Measurements from ENCODE around the gene POLR1H. TPM values are rescaled to one million over a fixed set of nuclear protein-coding genes. Genes with fewer than 3 reads are reported as not detected.

The POLR1H gene
- total RNA-seq, 1 experiment from 2014 or later = 31.9 TPM

DNA sequence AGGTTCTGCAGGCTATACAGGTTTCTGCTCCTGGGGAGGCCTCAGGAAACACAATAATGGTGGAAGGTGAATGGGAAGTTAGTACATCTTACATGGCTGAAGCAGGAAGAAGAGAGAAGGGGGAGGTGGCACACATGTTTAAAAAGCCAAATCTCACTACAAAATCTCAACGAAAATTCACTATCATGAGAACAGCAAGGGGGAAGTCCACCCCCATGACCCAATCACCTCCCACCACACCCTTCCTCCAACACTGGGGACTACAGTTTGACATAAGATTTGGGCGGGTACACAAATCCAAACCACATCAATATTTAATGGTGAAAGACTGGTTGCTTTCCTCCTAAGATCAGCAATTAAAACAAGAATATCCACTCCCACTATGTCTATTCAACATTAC is 13.8 kb upstream of the POLR1H start:
- no peak overlapping the region for H2BK15ac ChIP-seq (ENCODE audit: low read depth, low read length)
- no peak overlapping the region for H3K9ac ChIP-seq (ENCODE audit: extremely low read depth, insufficient read length, low read length)
- no peak overlapping the region for H3K23ac ChIP-seq (ENCODE audit: insufficient read length, low read depth, low read length)
- no peaks in the 10 kb centered on the region for H3K23me2 ChIP-seq (ENCODE audit: insufficient read length, low read depth, low read length, poor library complexity, severe bottlenecking)
- Mint-ChIP-seq H3K4me3 (no peak overlapping the region), H3K27me3 (ENCODE audit: low read depth) (peaks cover 2% of the 10 kb centered on the region; the same call in 1 of the 2 replicates), H3K27ac (no peak overlapping the region), H3K4me1 (no peaks in the 10 kb centered on the region), H3K9me3 (no peaks in the 10 kb centered on the region), H3K36me3 (ENCODE audit: insufficient read depth in 1 of 3, low read depth in 3 of 3) (no peaks in the 10 kb centered on the region; a peak in 1 of 7 replicates)
- no peaks in the 10 kb centered on the region for H3K79me1 ChIP-seq (ENCODE audit: insufficient read depth, low read depth, low read length, poor library complexity, severe bottlenecking)
- no peak overlapping the region for H2AK5ac ChIP-seq (ENCODE audit: insufficient read length, low read length)
- no peak overlapping the region for H2BK20ac ChIP-seq (ENCODE audit: low read depth, low read length, poor library complexity, severe bottlenecking)
- H3T11ph ChIP-seq (ENCODE audit: low read length) = no peak overlapping the region
- H2AFZ ChIP-seq (ENCODE audit: low read length) = no peak overlapping the region
- no peak overlapping the region for H3K18ac ChIP-seq (ENCODE audit: insufficient read length, low read depth, low read length)
- no peak for DNase-seq
- no peaks in the 10 kb centered on the region for H4K20me1 ChIP-seq (ENCODE audit: control insufficient read depth, insufficient read depth, insufficient read length)
- H3K4ac ChIP-seq (ENCODE audit: low read depth, low read length) = no peak overlapping the region
- H3K9me3 ChIP-seq (ENCODE audit: control insufficient read depth, low read depth, low read length) = no peaks in the 10 kb centered on the region
- no peak overlapping the region for H3K27ac ChIP-seq (ENCODE audit: insufficient read length, low read depth, low read length)
- no peak overlapping the region for H3K14ac ChIP-seq (ENCODE audit: insufficient read depth, low read length)
- no peak overlapping the region for H2BK5ac ChIP-seq (ENCODE audit: insufficient read length, low read length)
- no peak overlapping the region for H2BK12ac ChIP-seq (ENCODE audit: insufficient read length, low read depth, low read length)
- no peaks in the 10 kb centered on the region for H3K4me1 ChIP-seq (ENCODE audit: insufficient read depth, low read length)
- H4K91ac ChIP-seq (ENCODE audit: insufficient read length, low read depth, low read length) = no peak overlapping the region
- no peak overlapping the region for H2BK120ac ChIP-seq (ENCODE audit: low read depth, low read length, poor library complexity, severe bottlenecking)
- no peak for TF ChIP-seq CTCF (conservative IDR thresholded peaks at IDR 0.05)
- no peak overlapping the region for H4K5ac ChIP-seq (ENCODE audit: insufficient read length, low read depth, low read length)
- H3K27me3 ChIP-seq (ENCODE audit: insufficient read depth, low read length) = no peaks in the 10 kb centered on the region
- no CpG with 5 or more reads among the region's 2 CpGs for WGBS (ENCODE audit: extremely low coverage, insufficient read length, low lambda C conversion rate)
- H3K4me2 ChIP-seq (ENCODE audit: insufficient read depth, insufficient read length, low read length) = no peak overlapping the region
- no peaks in the 10 kb centered on the region for H3K79me2 ChIP-seq (ENCODE audit: insufficient read depth, low read length)
- no peak overlapping the region for H4K8ac ChIP-seq (replicated peaks; ENCODE audit: insufficient read length, low read depth, low read length)
- H3K56ac ChIP-seq (ENCODE audit: insufficient read length, low read depth, low read length) = no peak overlapping the region

All from H9 (cell line).